WTC11 (cell line): ENCODE results near the gene PCDH9. TPM values are rescaled to one million over a fixed set of nuclear protein-coding genes. Genes with fewer than 3 reads are reported as not detected.

Experiments used
- ATAC-seq: fragments of 200-7000 bp; cut with Tn5 transposase; 2 replicates; pipeline ENCODE4 v1.10.0; 2021; ENCODE audit warnings: mild to moderate bottlenecking, moderate library complexity
- CTCF ChIA-PET: fragments of 300-600 bp; sonication (Branson Sonifier 250); formaldehyde crosslinking; loops from one replicate; lab custom pipeline; 2021; ENCODE audit warnings: antibody characterized with exemption; lab: Charles Lee
- POLR2A ChIA-PET: fragments of 350-600 bp; sonication (Branson Sonifier 250); formaldehyde crosslinking; loops from one replicate; lab custom pipeline; 2021; ENCODE audit warnings: antibody characterized with exemption; lab: Charles Lee
- DNase-seq: peaks from one replicate; pipeline ENCODE4 v3.0.0; 2021; ENCODE audit warnings: low spot score
- H3K27ac Mint-ChIP-seq: 2 replicates; pipeline ENCODE4 v1.8.0; 2021; ENCODE audit warnings: mixed read lengths
- H3K27me3 Mint-ChIP-seq: 2 replicates; pipeline ENCODE4 v1.8.0; 2021; ENCODE audit warnings: low read depth, mild to moderate bottlenecking, moderate library complexity, mixed read lengths
- H3K36me3 Mint-ChIP-seq: 2 replicates; pipeline ENCODE4 v1.8.0; 2021; ENCODE audit warnings: mixed read lengths
- H3K4me1 Mint-ChIP-seq: 2 replicates; pipeline ENCODE4 v1.8.0; 2022; ENCODE audit warnings: mixed read lengths
- H3K4me3 Mint-ChIP-seq: 2 replicates; pipeline ENCODE4 v1.8.0; 2021; ENCODE audit warnings: mild to moderate bottlenecking, moderate library complexity, mixed read lengths
- H3K9me3 Mint-ChIP-seq: 2 replicates; pipeline ENCODE4 v1.8.0; 2021; ENCODE audit warnings: mixed read lengths
- CREB1 ChIP-seq: sonication (generic); formaldehyde crosslinking; IDR thresholded peaks from 2 replicates; pipeline ENCODE4 v1.8.0; 2023; ENCODE audit warnings: mild to moderate bottlenecking, missing genetic modification reagents
- CTCF ChIP-seq: fragments of 200-600 bp; IDR thresholded peaks from 2 replicates; pipeline ENCODE4 v1.8.0; 2022; ENCODE audit warnings: antibody characterized with exemption
- E2F1 ChIP-seq: sonication (generic); formaldehyde crosslinking; IDR thresholded peaks from 2 replicates; pipeline ENCODE4 v1.8.0; 2022; ENCODE audit warnings: mild to moderate bottlenecking, missing genetic modification reagents
- E2F4 ChIP-seq: sonication (generic); formaldehyde crosslinking; IDR thresholded peaks from 2 replicates; pipeline ENCODE4 v1.8.1; 2022; ENCODE audit warnings: low read depth, mild to moderate bottlenecking, moderate library complexity, missing genetic modification reagents, borderline replicate concordance
- E2F5 ChIP-seq: sonication (generic); formaldehyde crosslinking; IDR thresholded peaks from 2 replicates; pipeline ENCODE4 v1.8.1; 2022; ENCODE audit warnings: mild to moderate bottlenecking, moderate library complexity, missing genetic modification reagents
- FOXJ3 ChIP-seq: sonication (generic); formaldehyde crosslinking; IDR thresholded peaks from 2 replicates; pipeline ENCODE4 v1.9.0; 2021; ENCODE audit warnings: missing genetic modification reagents, mild to moderate bottlenecking, borderline replicate concordance
- FOXK1 ChIP-seq: sonication (generic); formaldehyde crosslinking; IDR thresholded peaks from 2 replicates; pipeline ENCODE4 v1.8.0; 2022; ENCODE audit warnings: mild to moderate bottlenecking, moderate library complexity, missing genetic modification reagents
- GABPB1 ChIP-seq: sonication (generic); formaldehyde crosslinking; IDR thresholded peaks from 2 replicates; pipeline ENCODE4 v1.8.1; 2023; ENCODE audit warnings: mild to moderate bottlenecking, missing genetic modification reagents
- HMGA2 ChIP-seq: fragments of 250-450 bp; sonication (Bioruptor Pico); IDR thresholded peaks from 2 replicates; pipeline ENCODE4 v1.4.0; 2021; ENCODE audit warnings: mild to moderate bottlenecking, moderate library complexity
- HMGXB4 ChIP-seq: sonication (generic); formaldehyde crosslinking; IDR thresholded peaks from 2 replicates; pipeline ENCODE4 v1.8.1; 2023; ENCODE audit warnings: mild to moderate bottlenecking, moderate library complexity, missing genetic modification reagents
- JUN ChIP-seq: sonication (generic); formaldehyde crosslinking; IDR thresholded peaks from 2 replicates; pipeline ENCODE4 v1.8.0; 2023; ENCODE audit warnings: mild to moderate bottlenecking, missing genetic modification reagents
- MXD4 ChIP-seq: fragments of 250-450 bp; sonication (Bioruptor Pico); IDR thresholded peaks from 2 replicates; pipeline ENCODE4 v1.8.0; 2021; ENCODE audit warnings: mild to moderate bottlenecking, moderate library complexity, borderline replicate concordance
- NR3C1 ChIP-seq: sonication (generic); formaldehyde crosslinking; conservative IDR thresholded peaks from 2 replicates; pipeline ENCODE4 v1.8.1; 2023; ENCODE audit warnings: low read depth, mild to moderate bottlenecking, missing genetic modification reagents
- SP1 ChIP-seq: sonication (generic); formaldehyde crosslinking; conservative IDR thresholded peaks from 2 replicates; pipeline ENCODE4 v1.8.1; 2022; ENCODE audit warnings: missing genetic modification reagents
- TEAD4 ChIP-seq: sonication (generic); formaldehyde crosslinking; IDR thresholded peaks from 2 replicates; pipeline ENCODE4 v1.8.0; 2022; ENCODE audit warnings: mild to moderate bottlenecking, missing genetic modification reagents
- USF2 ChIP-seq: sonication (generic); formaldehyde crosslinking; IDR thresholded peaks from 2 replicates; pipeline ENCODE4 v1.8.1; 2023; ENCODE audit warnings: mild to moderate bottlenecking, missing genetic modification reagents, moderate library complexity
- ZBTB21 ChIP-seq: sonication (generic); formaldehyde crosslinking; IDR thresholded peaks from 2 replicates; pipeline ENCODE4 v1.8.1; 2023; ENCODE audit warnings: mild to moderate bottlenecking, missing genetic modification reagents, borderline replicate concordance
- ZNF232 ChIP-seq: sonication (generic); formaldehyde crosslinking; IDR thresholded peaks from 2 replicates; pipeline ENCODE4 v1.8.0; 2022; ENCODE audit warnings: mild to moderate bottlenecking, missing genetic modification reagents
- ZNF263 ChIP-seq: sonication (generic); formaldehyde crosslinking; IDR thresholded peaks from 2 replicates; pipeline ENCODE4 v1.8.1; 2022; ENCODE audit warnings: low read depth, mild to moderate bottlenecking, moderate library complexity, missing genetic modification reagents
- ZNF317 ChIP-seq: sonication (generic); formaldehyde crosslinking; IDR thresholded peaks from 2 replicates; pipeline ENCODE4 v1.8.1; 2023; ENCODE audit warnings: low read depth, mild to moderate bottlenecking, moderate library complexity, missing genetic modification reagents, borderline replicate concordance
- ZNF423 ChIP-seq: fragments of 250-450 bp; sonication (Bioruptor Pico); IDR thresholded peaks from 2 replicates; pipeline ENCODE4 v2.1.2; 2022; ENCODE audit warnings: mild to moderate bottlenecking, moderate library complexity
- ZNF425 ChIP-seq: fragments of 250-450 bp; sonication (Bioruptor Pico); conservative IDR thresholded peaks from 2 replicates; pipeline ENCODE4 v1.9.0; 2021; ENCODE audit warnings: mild to moderate bottlenecking
- total RNA-seq: library from RNA; stranded (reverse); gene quantifications from 3 replicates; pipeline ENCODE4 v1.2.3, GENCODE V29; 2021

Gene PCDH9
- total RNA-seq, 1 experiment from 2014 or later: 0.48 TPM

- peaks cover 17% of the 10 kb centered on the region for H3K4me1 Mint-ChIP-seq
- TF ChIP-seq JUN: no peak
- TF ChIP-seq USF2 (CRISPR knock-in tag): no peak
- TF ChIP-seq CREB1 (CRISPR knock-in tag): no peak
- no peak for TF ChIP-seq GABPB1 (CRISPR knock-in tag)
- no peak for TF ChIP-seq ZNF423 (CRISPR knock-in tag)
- H3K9me3 Mint-ChIP-seq: no peaks in the 10 kb centered on the region
Observed at GRCh38 chr13:66859078-66859477, 371.1 kb downstream of the PCDH9 start.

GRCh38 chr13:66858163-66858562, 372.0 kb downstream of the PCDH9 start:
- DNase-seq (no peak), ATAC-seq (no peak)
- ChIA-PET POLR2A (no interaction called here), CTCF (no interaction called here)
- no peaks in the 10 kb centered on the region for H3K36me3 Mint-ChIP-seq
- peaks cover 19% of the 10 kb centered on the region for H3K4me1 Mint-ChIP-seq
- TF ChIP-seq ZBTB21 (CRISPR knock-in tag) (no peak), E2F1 (CRISPR knock-in tag) (no peak), E2F4 (CRISPR knock-in tag) (no peak), FOXJ3 (CRISPR knock-in tag) (no peak), MXD4 (CRISPR knock-in tag) (no peak), ZNF232 (CRISPR knock-in tag) (no peak), HMGXB4 (CRISPR knock-in tag) (no peak)
- no peak overlapping the region for H3K27ac Mint-ChIP-seq
- no peaks in the 10 kb centered on the region for H3K9me3 Mint-ChIP-seq
- H3K27me3 Mint-ChIP-seq: no peaks in the 10 kb centered on the region
- no peak overlapping the region for H3K4me3 Mint-ChIP-seq

More at GRCh38 chr13:66859078-66859477, 371.1 kb downstream of the PCDH9 start:
- CTCF ChIA-PET: no interaction called here
- Mint-ChIP-seq H3K36me3 (no peaks in the 10 kb centered on the region), H3K27ac (no peak overlapping the region), H3K27me3 (no peaks in the 10 kb centered on the region), H3K4me3 (no peak overlapping the region)
- POLR2A ChIA-PET: no interaction called here
- DNase-seq (no peak), ATAC-seq (no peak)

GRCh38 chr13:66855131-66855530, 375.0 kb downstream of the PCDH9 start:
- ChIA-PET POLR2A (no interaction called here), CTCF (no interaction called here)
- no peak overlapping the region for H3K4me3 Mint-ChIP-seq
- no peak for ATAC-seq
- DNase-seq: no peak
- no peak overlapping the region for H3K27ac Mint-ChIP-seq
- no peaks in the 10 kb centered on the region for H3K36me3 Mint-ChIP-seq
- H3K27me3 Mint-ChIP-seq: no peaks in the 10 kb centered on the region
- peaks cover 11% of the 10 kb centered on the region for H3K9me3 Mint-ChIP-seq
- peaks cover 15% of the 10 kb centered on the region for H3K4me1 Mint-ChIP-seq
- TF ChIP-seq E2F4 (CRISPR knock-in tag) (no peak), NR3C1 (CRISPR knock-in tag) (no peak), CTCF (no peak), ZNF263 (CRISPR knock-in tag) (no peak), ZNF317 (CRISPR knock-in tag) (no peak), E2F5 (no peak), SP1 (CRISPR knock-in tag) (no peak), GABPB1 (CRISPR knock-in tag) (no peak), FOXK1 (no peak), TEAD4 (CRISPR knock-in tag) (no peak), HMGA2 (CRISPR knock-in tag) (no peak), ZNF425 (CRISPR knock-in tag) (no peak)
